ENCODE results near the gene NPR1. TPM values are rescaled to one million over a fixed set of nuclear protein-coding genes. Genes with fewer than 3 reads are reported as not detected.

NPR1 gene
- total RNA-seq, 4 donors from 2014 or later: 24.9 to 67.1 (median 49.8) TPM

GRCh38 chr1:153741986-153742385 is 63.5 kb downstream of the NPR1 start:
- H3K27ac ChIP-seq (replicated peaks in 1 of 4): no peak overlapping the region
- intact Hi-C loops (cut with DNase I): no loop called here
- no peak overlapping the region for H3K4me3 ChIP-seq
- H3K36me3 ChIP-seq: peaks cover 32 to 83% (median 71%) of the 10 kb centered on the region in 4 donors
- TF ChIP-seq EP300 (IDR thresholded peaks at IDR 0.05) (no peak), POLR2A (IDR thresholded peaks at IDR 0.05; ENCODE audit: low read depth) (no peak), POLR2AphosphoS5 (IDR thresholded peaks at IDR 0.05) (no peak), CTCF (IDR thresholded peaks at IDR 0.05) (no peak)
- peaks cover 0 to 28% (median 14%) of the 10 kb centered on the region in 4 donors for H3K4me1 ChIP-seq
- DNase-seq (ENCODE audit: extremely low spot score): no peak
- H3K27me3 ChIP-seq: no peaks in the 10 kb centered on the region
- no peaks in the 10 kb centered on the region for H3K9me3 ChIP-seq
- WGBS: 49% methylated on average over 2 of the region's 2 CpGs

- H3K4me1 ChIP-seq: peaks cover 3 to 30% (median 15%) of the 10 kb centered on the region in 4 donors
- no peak overlapping the region for H3K4me3 ChIP-seq
- DNase-seq (ENCODE audit: extremely low spot score): no peak
- intact Hi-C loops (cut with DNase I): no loop called here
- H3K27ac ChIP-seq (replicated peaks in 1 of 4): peak overlapping the region in 2 of 4 donors; percentile 32 to 33
- WGBS: 61% methylated on average over 5 of the region's 5 CpGs
- H3K9me3 ChIP-seq: no peaks in the 10 kb centered on the region
- H3K36me3 ChIP-seq: peaks cover 38 to 89% (median 77%) of the 10 kb centered on the region in 4 donors
- TF ChIP-seq CTCF (IDR thresholded peaks at IDR 0.05): no peak
- TF ChIP-seq POLR2AphosphoS5 (IDR thresholded peaks at IDR 0.05): no peak
- no peak for TF ChIP-seq EP300 (IDR thresholded peaks at IDR 0.05)
- no peak for TF ChIP-seq POLR2A (IDR thresholded peaks at IDR 0.05; ENCODE audit: low read depth)
- H3K27me3 ChIP-seq: no peaks in the 10 kb centered on the region
Measured at GRCh38 chr1:153742411-153743142, 64.1 kb downstream of the NPR1 start.

Small RNA genes lying within 50 kb of the gene (small RNA-seq; reads per million reads assigned to genes)
- gene MIR8083 (0 reads per million in 3 donors), gene RF00019 (0 reads per million in 3 donors), gene RN7SL372P (0 reads per million in 3 donors)

Other genes starting within 250 kb of the NPR1 start
- not detected for gene S100A7, start 218.0 kb upstream of the NPR1 start, total RNA-seq
- 100 to 1,000 TPM; 432 to 759 (median 607) TPM for gene S100A6, start 142.7 kb upstream of the NPR1 start, total RNA-seq
- gene S100A5, start 137.8 kb upstream of the NPR1 start, total RNA-seq: under 1 TPM in 1 of 4 donors, not detected in 3; 0.98 TPM
- 100 to 1,000 TPM; 154 to 362 (median 273) TPM for gene S100A4, start 132.9 kb upstream of the NPR1 start, total RNA-seq
- 1 to 10 TPM in 3 of 4 donors, not detected in 1; 2.1 to 4.2 (median 2.7) TPM for gene S100A3, start 129.4 kb upstream of the NPR1 start, total RNA-seq
- gene S100A2, start 112.8 kb upstream of the NPR1 start, total RNA-seq: under 1 TPM in 2 of 4 donors, not detected in 2; 0.34 to 0.71 TPM
- gene S100A16, start 65.6 kb upstream of the NPR1 start, total RNA-seq: 10 to 100 TPM; 33.2 to 67.9 (median 48.2) TPM
- gene S100A14, start 62.4 kb upstream of the NPR1 start, total RNA-seq: 1 to 10 TPM in 1 of 4 donors, not detected in 3; 1.0 TPM
- 10 to 100 TPM; 71.3 to 84.7 (median 83.1) TPM for gene S100A13, start 51.2 kb upstream of the NPR1 start, total RNA-seq
- gene S100A1, start 50.3 kb upstream of the NPR1 start, total RNA-seq: 10 to 100 TPM in 2 of 4 donors, 1 to 10 TPM in 2; 4.3 to 17.9 (median 9.2) TPM
- gene CHTOP, start 44.6 kb upstream of the NPR1 start, total RNA-seq: 10 to 100 TPM; 34.5 to 43.8 (median 37.6) TPM
- 10 to 100 TPM; 47.8 to 71.9 (median 63.3) TPM for gene SNAPIN, start 20.0 kb upstream of the NPR1 start, total RNA-seq
- gene ILF2, start 7.7 kb upstream of the NPR1 start, total RNA-seq: 100 to 1,000 TPM in 1 of 4 donors, 10 to 100 TPM in 3; 43.6 to 102 (median 64.7) TPM
- 10 to 100 TPM; 32.3 to 45.5 (median 38.9) TPM for gene INTS3, start 49.4 kb downstream of the NPR1 start, total RNA-seq
- gene SLC27A3, start 96.7 kb downstream of the NPR1 start, total RNA-seq: 10 to 100 TPM; 12.9 to 29.5 (median 19.9) TPM
- gene GATAD2B, start 244.3 kb downstream of the NPR1 start, total RNA-seq: 10 to 100 TPM; 21.9 to 30.5 (median 26.4) TPM